Stimulated activated CD4-positive, alpha-beta T cell treated with anti-CD3 and anti-CD28 coated beads, Interleukin-12 subunit alpha, Interleukin-12 subunit beta, amount 100 ng/mL, for 48 hours (primary cell): ENCODE measurements around the gene ARMH4.

Experiments
- DNase-seq, 3 donors: peaks; one replicate each; pipeline ENCODE4 v3.0.0-alpha.2; 2020; ENCODE audit warnings: low read depth in 2 of 3, low spot score in 1 of 3

The ARMH4 gene

GRCh38 chr14:58104808-58105207, 47.2 kb downstream of the ARMH4 start:
- DNase-seq: no peak

GRCh38 chr14:58100735-58101368, 51.2 kb downstream of the ARMH4 start:
- DNase-seq: no peak

GRCh38 chr14:58099682-58100081, 52.3 kb downstream of the ARMH4 start:
- DNase-seq: no peak

DNA sequence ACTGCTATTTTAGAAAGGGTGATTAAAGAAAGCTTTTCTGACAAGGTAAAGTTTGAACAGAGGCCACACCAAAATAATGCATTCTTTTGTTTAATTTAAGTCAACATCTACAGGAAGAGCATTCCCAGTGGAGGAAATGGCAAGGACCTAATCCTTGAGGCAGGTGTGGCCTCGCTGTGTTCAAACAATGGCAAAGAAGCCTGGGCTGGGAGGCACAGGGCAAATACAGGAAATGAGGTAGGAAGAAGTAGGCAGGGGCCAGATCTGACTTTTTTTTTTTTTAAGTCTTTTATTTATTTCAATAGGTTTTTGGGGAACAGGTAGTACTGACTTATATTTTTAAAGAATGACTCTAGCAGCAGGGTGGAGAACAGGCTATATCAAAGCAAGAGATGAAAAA, 53.5 kb downstream of the ARMH4 start:
- DNase-seq: no peak

DNA sequence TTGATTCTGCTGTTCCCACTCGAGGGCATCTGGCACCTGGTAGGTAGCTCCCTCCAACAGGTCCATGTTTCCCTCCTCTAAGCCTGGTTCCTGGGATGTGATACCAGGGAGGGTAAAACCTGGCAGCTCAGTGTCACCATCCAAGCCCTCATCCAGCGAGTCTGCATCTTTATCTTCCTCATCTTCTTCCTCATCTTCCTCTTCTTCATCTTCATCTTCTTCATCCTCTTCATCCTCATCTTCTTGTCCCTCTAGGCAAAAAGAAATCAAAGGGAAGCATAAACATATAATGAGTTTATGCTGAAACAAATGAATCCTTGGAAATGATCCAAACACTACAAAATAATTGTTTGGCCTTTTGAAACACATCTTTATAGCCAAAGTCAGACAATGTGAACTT, 55.3 kb downstream of the ARMH4 start:
- DNase-seq: no peak

GRCh38 chr14:58091883-58092630, 60.0 kb downstream of the ARMH4 start:
- no peak for DNase-seq

GRCh38 chr14:58089612-58090011, 62.4 kb downstream of the ARMH4 start:
- no peak for DNase-seq

DNA sequence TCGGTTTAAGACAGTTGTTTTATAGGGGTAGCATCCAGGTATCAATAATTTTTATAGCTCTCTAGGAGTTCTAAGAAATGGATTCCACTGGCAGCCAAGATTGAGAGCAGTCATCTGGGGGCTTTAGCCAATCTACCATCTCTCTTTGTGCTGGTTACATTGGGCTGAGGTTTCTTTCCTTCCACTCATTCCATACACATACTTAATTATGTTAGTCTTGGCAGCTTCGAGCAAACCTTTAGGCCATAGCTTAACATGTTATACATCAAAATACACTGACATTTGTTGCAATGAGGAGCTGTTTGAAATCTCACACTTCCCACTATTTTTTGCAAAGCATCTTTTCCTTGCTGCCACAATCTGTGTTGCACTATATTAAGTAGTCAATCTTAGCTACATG, 63.1 kb downstream of the ARMH4 start:
- DNase-seq: no peak

DNA sequence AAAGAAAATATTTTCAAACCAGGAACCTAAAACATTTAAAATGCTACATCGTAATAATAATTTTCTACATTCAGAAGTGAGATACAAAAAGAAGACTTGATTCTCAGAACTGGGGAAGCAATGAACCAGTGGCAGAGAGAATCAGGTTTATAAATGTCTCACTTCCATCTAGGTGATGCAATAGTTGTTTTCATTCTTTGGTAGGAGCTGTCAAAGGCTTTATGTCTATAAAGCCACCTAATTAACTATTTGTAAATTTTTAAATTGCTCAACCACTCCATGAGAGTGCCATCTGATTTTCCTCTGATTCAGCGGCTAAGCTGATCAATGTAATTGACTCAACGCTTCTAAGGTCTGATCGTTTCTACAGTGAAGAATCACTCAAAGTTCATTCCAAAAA, 66.1 kb downstream of the ARMH4 start:
- no peak for DNase-seq

DNA sequence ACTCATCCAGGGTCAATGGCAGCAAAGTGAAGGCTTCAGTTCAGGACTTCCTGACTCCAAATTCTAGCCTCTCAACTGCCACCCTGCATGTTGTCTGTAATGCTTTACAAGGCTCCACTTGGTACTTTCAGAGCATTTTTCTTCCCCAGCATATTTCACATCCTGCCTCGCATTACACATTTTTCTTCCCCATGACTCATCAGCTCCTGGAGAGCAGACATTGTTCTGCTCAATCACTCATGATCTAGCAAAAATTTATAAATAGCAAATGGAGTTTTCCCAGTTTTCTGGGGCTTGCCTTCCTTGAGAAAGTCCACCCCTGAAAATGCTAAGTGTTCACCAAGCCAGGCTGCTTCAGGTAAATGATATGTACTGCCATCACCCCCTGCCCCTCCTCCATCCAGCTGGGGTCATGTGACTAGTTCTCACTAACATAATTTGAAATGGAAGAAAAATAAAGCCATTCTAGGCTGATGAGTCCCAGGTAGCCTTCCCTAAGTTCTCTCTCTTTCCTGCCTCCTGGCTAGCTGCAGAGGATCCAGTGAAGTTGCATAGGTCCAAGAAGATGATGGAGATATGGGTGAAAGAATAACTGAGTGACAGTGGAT, 69.4 kb downstream of the ARMH4 start:
- DNase-seq: no peak

DNA sequence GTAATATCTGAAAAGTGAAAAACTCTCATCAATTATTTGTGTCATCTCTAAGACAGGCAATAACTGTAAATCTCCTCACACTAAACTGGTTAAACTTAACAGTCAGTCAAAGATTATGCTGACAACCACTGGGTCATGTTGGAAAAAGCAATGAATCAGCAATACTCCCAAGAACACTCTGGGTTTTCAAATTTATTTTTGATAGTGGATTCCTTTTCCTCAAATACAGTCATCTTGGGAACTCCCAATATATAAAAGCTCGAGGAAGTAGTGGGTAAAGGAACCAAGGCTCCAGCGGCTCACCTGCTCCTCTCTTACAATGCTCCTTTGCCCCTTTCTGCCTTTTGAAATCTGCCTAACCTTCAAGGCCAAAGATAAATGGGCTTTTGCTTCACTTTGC, 70.0 kb downstream of the ARMH4 start:
- no peak for DNase-seq

DNA sequence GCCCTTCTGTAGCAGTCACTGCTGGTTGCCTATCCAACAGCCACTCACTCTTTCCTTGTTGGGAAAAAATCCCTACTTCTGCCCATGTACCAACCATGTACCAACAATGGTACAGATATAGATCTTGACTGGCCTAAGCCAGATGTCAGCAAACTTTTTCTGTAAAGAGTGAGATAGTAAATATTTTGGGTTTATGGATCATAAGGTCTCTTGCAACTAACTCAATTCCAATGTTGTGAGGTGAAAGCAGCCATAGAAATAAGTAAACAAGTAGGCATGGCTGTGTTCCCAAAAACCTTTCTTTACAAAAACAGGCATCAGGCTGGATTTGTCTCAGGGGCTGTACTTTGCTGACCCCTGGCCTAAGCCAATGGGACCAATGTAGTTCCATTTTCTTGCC, 73.5 kb downstream of the ARMH4 start:
- no peak for DNase-seq

DNA sequence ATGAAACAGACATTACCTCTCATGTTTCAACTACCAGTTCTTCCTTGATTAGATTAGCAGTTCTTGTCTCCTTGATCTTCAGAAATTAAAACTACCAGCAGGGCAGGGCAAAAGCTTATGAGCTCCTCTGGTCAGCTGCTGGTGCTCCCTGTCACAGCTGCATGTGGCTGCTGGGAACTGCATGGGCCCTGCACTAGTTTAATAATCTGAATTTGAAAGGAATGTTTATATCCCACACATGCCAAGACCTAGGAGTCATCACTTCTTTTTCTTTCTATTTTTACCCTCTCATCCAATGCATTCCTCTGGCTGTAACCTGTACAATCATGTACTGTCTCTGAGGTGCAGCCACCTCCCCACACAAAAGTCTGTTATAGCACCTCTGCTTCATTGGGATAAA, 73.9 kb downstream of the ARMH4 start:
- DNase-seq: no peak

DNA sequence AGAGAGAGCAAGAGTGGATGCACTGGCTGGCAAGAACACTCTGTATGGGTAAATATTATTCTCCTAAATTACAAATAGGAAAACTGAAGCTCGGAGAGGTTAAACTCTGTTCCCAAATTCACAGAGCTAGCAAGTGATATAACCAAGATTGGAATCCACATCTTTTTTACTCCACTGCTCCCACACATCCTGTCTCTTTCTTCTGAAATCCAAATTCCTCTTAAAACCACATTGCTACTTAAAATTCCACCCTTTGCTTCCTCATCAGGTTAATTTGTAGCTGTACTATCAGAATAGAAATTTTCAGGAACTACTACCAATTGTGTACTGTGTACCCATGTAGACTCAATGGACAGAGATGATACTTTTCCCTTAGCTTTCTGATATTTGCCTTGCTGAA, 74.4 kb downstream of the ARMH4 start:
- DNase-seq: no peak

DNA sequence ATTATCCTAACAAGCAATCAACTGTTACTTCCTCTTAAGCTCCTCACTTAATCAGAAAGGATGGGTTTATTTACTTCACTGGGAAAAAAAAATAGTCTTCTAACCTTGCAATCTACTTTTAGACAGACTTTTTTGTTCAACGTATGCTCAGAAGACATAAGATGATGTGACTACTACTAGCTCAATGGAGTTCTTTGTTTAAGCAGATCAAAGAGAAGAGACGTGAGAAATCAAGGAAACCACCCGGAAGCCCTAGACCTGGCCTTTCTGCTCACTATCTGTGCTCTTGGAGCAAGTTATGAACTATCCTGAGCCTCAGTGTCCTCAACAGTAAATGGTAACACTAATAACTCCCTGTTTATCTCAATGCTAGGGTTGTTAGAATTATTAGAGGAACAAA, 78.5 kb downstream of the ARMH4 start:
- DNase-seq: no peak

GRCh38 chr14:58072288-58073071, 79.5 kb downstream of the ARMH4 start:
- peak; percentile 6 to 46 (median 21) for DNase-seq

DNA sequence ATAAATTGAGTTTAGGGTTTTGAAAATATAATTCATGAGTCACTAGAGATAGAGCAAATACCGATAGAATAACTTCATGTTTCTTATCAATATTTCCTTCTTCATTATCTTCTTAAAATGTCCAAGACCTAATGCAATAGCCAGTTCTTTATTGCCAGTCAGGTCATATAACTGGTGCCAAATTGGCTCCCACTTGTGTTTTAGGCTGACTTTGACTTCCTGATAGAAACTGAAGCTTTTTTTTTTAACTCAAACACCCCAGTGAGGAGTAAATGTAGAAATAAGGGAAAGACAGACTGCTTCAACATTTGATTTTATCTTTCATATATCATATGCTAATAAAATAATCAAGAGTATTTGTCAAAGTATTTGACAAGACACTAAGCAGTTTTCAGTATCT, 80.7 kb downstream of the ARMH4 start:
- no peak for DNase-seq

DNA sequence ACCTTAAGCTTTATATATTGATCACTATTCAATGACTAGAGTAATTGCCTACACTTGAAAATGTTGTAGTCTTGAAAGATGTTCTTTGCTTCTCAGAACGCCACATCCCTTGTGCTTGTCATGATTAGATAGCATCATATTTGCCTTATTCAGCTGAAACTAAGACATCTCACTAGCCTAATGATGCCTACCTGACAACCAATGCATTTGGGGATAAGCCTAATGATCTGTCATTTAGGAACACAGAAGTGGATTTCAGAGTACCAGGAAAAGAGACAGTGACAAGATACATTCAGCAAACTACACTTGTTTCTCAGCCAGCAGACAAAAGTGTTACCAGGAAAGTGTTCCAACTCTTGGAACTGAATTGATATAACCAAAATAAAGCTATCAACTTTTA, 83.7 kb downstream of the ARMH4 start:
- DNase-seq: no peak

DNA sequence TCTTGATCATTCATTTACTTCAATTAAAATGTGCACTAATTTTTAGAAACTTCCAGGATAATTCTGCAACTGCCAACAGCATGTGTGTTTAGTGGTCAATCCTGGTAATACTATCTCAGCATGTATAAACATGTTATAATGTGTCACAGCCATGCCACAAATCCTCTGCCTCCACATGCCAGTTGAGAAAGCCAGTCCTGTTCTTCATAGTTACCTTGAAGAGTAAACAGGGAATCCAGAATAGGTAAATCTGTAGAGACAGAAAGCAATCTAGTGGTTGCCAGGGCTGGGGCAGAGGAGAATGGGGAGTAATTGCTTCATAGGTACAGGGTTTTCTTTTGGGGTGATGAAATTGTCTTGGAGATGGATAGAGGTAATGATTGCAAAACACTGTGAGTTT, 85.9 kb downstream of the ARMH4 start:
- DNase-seq: no peak

DNA sequence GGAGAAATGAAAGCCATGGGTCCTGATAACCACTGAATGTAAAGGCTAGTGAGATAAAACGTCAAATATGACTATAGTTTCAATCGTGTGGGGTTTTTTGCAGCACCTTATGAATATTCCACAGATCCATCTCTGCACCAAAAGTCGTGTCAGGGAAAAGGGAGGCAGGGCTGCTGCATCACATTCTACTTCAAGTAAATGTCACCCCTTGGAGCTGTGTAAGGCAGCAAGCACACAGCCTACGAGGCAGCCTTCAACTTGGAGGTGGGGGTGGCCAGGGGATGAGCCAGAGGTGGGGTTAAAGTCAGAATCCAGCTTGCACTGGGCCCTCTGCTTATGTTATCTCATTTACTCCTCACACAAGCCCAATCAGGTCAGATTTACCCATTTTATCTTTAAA, 90.4 kb downstream of the ARMH4 start:
- DNase-seq: no peak

DNA sequence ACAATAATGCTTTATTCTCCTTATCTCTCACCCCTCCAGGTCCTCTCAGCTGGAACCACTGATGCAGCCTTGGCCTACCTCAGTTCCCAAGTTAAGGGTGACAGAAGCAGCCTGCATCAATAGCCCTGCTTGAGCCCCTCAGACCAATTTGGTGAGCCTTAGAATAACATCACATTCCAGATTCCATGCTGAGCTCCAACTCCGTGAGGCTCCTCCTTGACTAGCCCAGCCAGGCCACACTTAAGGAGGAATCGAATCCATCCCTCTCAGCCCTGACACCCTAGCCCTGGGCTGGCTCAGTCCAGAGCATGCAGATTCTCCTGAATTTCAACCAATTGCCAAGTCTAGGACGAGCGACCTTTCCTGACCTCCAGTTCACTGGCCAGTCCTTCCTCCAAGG, 91.1 kb downstream of the ARMH4 start:
- DNase-seq: no peak

DNA sequence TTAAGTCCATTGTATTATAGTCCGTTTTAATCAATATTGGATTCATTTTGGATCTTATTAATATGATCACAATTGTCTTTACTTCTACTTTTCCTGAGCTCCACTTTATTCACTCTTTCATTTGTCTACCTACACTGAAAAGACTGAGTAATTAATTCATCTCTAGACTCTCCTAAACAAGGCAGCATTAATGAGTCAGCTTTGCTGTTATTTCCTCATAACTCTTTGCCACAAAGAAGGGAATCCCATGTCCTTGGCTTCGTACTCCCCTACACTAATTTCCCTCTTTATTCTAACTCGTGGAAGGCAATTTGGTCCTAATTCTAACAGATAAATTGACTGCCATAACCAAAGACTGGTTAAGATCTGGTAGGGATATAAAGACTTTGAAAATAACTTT, 91.9 kb downstream of the ARMH4 start:
- no peak for DNase-seq
